Smooth muscle cell of the brain vasculature (primary cell): ENCODE data around the gene CENPN.

Experiments
- DNase-seq: peaks from one replicate; pipeline ENCODE4 v3.0.0-alpha.2; 2012; ENCODE audit warnings: low read depth, low spot score

Gene CENPN

DNA sequence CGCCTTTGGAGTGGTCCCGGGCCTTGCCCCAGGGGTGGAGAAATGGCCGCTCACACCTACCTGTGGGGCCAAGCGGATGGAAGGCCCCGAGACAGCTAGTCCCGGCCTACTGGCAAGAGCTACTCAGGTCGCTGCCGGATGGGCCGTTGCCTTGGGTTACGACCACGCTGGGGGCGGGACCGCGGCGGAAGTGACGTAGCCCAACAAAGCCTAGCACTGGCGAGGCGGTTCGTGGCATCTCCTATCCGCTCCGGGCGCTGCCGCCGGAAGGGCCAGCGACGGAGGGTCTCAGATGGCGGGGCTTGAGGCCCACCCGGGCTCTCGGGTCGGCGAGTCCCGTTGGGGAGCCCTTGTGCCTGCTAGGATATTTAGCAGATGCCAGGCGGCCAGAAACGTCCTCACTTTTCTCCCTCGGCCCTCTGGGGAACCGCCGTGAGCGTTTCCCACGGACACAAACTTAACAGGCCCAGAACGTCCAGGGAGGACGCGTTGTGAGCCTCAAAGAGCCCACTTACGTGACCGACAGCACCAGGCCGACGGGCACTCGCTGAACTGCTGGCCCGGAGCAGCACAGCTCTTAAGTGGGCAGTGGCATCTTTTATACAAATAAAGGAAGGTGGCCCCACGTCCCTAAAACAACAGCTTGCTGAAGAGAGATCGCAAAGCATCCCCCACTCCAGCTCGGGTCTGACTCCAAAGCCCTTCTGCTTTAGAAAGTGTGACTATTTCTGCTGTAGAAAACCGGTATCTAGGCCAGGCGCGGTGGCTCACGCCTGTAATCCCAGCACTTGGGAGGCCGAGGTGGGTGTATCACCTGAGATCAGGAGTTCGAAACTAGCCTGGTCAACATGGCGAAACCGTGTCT is 70.3 kb downstream of the CENPN start, which contains the start of gene C16orf46:
Gene C16orf46, minus strand, starts transcription at position 163 of the 865 bp plus-strand sequence. CDS start 13,283 bp downstream, outside the sequence.
- peak; percentile 93 for DNase-seq

DNA sequence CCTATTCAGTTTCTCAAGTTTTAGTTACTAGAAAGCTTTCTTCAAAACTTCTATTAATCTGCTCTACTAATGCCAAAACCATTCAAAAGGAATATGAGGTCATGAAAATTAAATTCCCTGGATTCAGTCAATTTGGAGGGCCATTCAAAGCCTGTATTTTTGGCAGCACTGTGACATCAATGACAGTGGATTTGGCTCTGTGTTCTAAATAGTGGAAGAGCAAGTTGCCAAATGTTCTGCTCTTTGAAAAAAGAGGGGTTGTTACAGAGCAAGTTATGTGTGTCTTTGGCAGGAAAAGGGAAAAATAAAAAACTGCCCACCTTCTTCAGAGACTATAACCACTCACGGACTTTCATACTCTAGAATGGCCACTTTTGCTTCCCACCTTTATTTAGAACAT is 73.2 kb downstream of the CENPN start:
- no peak for DNase-seq

DNA sequence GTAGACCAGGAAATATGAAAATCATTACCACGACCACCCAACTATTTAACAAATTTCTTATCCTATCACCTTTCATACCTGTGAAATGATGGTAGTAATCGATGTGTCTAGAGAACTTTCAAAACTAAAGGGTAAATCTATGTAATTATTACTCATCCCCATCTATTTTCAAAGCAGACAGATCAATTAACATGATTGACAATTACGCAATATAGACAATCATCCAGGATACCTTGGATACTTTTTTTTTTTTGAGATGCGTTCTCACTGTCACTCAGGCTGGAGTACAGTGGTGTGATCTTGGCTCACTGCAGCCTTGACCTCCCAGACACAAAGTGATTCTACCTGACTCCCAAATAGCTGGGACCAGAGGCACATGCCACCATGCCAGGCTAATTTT is 74.0 kb downstream of the CENPN start:
- DNase-seq: no peak
